ENCODE measurements around the gene PRKCH.

Gene PRKCH

DNA sequence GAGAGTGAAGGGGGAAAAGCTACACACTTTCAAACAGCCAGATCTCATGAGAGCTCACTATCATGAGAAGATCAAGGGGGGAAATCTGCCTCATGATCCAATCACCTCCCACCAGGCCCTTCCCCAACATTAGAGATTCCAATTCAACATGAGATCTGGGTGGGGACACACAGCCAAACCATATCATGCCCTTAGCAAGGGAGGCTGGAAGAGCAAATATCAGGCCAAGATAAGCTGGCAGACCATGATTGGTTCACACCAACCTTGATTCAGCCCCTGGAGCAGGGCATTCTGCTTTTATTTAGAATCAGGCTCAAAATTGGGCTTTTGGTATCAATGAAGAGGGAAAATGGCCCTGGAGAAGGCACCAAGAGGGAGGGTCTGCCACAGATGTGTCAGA lies 137.4 kb downstream of the PRKCH start:
- TF ChIP-seq, protein P1, sequence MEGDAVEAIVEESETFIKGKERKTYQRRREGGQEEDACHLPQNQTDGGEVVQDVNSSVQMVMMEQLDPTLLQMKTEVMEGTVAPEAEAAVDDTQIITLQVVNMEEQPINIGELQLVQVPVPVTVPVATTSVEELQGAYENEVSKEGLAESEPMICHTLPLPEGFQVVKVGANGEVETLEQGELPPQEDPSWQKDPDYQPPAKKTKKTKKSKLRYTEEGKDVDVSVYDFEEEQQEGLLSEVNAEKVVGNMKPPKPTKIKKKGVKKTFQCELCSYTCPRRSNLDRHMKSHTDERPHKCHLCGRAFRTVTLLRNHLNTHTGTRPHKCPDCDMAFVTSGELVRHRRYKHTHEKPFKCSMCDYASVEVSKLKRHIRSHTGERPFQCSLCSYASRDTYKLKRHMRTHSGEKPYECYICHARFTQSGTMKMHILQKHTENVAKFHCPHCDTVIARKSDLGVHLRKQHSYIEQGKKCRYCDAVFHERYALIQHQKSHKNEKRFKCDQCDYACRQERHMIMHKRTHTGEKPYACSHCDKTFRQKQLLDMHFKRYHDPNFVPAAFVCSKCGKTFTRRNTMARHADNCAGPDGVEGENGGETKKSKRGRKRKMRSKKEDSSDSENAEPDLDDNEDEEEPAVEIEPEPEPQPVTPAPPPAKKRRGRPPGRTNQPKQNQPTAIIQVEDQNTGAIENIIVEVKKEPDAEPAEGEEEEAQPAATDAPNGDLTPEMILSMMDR (IDR thresholded peaks at IDR 0.05; ENCODE audit: low read depth, low read length, missing control alignments) = no peak
- no peak overlapping the region for H3K4me3 ChIP-seq (ENCODE audit: low read depth, low read length)
- no peak for DNase-seq (ENCODE audit: low read depth)

GRCh38 chr14:61459229-61459628 lies 137.8 kb downstream of the PRKCH start:
- TF ChIP-seq, protein P1 (IDR thresholded peaks at IDR 0.05; ENCODE audit: low read depth, low read length, missing control alignments) = no peak
- DNase-seq (ENCODE audit: low read depth) = no peak
- no peak overlapping the region for H3K4me3 ChIP-seq (ENCODE audit: low read depth, low read length)

DNA sequence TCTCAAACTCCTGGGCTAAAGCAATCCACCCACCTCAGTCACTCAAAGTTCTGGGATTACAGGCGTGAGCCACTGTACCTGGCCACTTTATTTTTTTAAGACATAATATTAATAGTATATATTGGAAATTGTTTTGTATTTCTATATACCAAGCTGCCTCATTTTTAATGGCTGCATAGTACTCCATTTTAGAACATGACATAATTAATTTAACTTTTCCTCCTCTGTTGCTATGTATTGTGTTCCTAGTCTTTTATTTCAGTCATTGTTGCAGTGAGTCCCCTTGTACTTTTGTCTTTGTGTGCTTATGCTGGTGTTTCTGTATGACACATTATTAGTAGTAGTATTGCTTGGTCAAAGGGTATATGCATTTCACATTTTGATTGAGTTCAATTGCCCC lies 138.7 kb downstream of the PRKCH start:
- no peak for DNase-seq (ENCODE audit: low read depth)
- TF ChIP-seq, protein P1 (IDR thresholded peaks at IDR 0.05; ENCODE audit: low read depth, low read length, missing control alignments) = no peak
- H3K4me3 ChIP-seq (ENCODE audit: low read depth, low read length) = no peak overlapping the region

DNA sequence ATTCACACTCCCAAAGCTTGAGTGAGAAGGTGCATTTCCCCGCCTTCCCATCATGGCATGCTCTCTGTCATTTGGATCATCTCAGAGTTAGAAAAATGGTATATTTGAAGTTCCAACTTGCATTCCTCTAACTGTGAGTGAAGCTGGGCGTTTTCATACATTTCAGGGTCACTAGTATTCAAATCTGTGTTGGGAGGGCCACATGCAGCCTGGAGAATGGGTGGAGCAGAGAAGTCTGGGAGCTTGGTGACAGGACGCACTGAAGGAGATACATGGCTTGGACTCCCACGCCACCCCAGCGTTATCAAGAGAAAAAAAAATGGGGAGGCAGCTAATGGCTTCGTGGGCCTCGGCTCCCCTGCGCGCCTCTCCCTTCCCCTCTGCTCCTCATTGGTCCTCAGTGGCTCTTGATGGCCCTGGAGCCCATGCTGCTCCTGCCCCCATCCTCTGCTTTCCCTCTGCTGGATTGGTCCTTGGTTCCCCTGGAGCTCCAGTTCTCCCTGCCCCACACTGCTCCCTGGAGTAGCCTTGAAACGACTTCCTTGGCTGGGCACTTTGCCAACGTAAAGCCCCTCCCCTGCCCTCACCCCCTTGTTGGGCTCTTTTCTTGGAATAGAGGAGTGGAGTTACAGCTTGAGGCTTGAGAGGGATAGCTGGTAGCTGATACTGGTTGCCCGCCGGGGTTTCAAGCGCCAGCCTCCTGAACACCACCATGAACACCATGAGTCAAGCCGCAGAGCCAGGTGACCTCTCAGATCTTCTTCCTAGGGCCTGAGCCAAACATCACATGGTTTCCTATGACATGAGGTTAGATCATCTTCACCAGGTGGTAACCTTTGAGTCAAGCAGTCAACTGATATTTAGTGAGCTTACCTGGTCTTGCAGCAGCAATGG lies 139.6 kb downstream of the PRKCH start:
- TF ChIP-seq, protein P1 (IDR thresholded peaks at IDR 0.05; ENCODE audit: low read depth, low read length, missing control alignments) = no peak
- no peak for DNase-seq (ENCODE audit: low read depth)
- H3K4me3 ChIP-seq (ENCODE audit: low read depth, low read length) = no peak overlapping the region

- no peak overlapping the region for H3K4me3 ChIP-seq (ENCODE audit: low read depth, low read length)
- TF ChIP-seq, protein P1 (IDR thresholded peaks at IDR 0.05; ENCODE audit: low read depth, low read length, missing control alignments) = peak; percentile 60
- DNase-seq (ENCODE audit: low read depth) = no peak
Measured at GRCh38 chr14:61461808-61462275, 140.5 kb downstream of the PRKCH start.

DNA sequence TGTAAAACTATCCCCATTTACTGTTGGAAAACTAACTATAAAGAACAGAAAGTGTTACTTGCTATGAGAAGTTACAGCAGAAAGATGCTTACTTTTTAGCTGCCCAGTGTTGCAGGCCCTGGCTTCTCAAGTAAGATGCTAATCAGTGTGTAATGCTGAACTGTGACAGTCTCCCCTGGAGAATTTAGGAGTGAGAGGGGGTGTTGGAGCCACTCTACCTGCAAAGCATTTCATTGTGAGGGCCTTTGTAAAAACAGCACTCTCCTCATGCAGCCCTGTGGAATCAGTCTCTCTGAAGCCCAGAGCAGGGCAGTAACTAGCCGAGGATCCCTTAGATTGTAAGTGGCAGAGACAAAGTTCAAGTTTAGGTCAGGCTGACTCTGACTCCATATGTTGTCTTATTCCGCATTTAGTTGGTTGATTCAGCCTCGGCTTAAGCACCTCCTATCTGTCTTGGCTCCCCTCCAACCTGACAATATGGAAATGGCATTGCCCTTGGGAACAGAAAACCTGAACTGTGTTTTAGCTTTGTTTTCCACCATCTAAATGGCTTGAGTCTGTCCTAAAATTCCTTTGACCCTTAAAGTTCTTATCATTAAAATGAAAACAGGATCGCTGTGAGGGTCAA lies 141.3 kb downstream of the PRKCH start:
- TF ChIP-seq, protein P1 (IDR thresholded peaks at IDR 0.05; ENCODE audit: low read depth, low read length, missing control alignments) = no peak
- DNase-seq (ENCODE audit: low read depth) = no peak
- no peak overlapping the region for H3K4me3 ChIP-seq (ENCODE audit: low read depth, low read length)
